IPS-18a (cell line): ENCODE measurements around the gene TCL1A.
"Not testable (repeated sequence)": the region's sequence is repeated elsewhere in the genome, so short reads cannot be mapped to it uniquely, and the experiment has no call there.

Source experiments
- H3K27ac ChIP-seq: one replicate; pipeline ENCODE4 v1.5.1; 2013; ENCODE audit warnings: low read length
- H3K27me3 ChIP-seq: one replicate; pipeline ENCODE4 v1.6.1; 2013; ENCODE audit warnings: mild to moderate bottlenecking, low read length; ENCODE audit not compliant: control insufficient read depth, insufficient read depth
- H3K36me3 ChIP-seq: one replicate; pipeline ENCODE4 v1.6.1; 2013; ENCODE audit warnings: low read depth, low read length; ENCODE audit not compliant: control insufficient read depth
- H3K4me1 ChIP-seq: one replicate; pipeline ENCODE4 v1.6.1; 2013; ENCODE audit warnings: low read depth, low read length; ENCODE audit not compliant: control insufficient read depth
- H3K4me3 ChIP-seq: one replicate; pipeline ENCODE4 v1.5.1; 2013; ENCODE audit warnings: low read length
- H3K9ac ChIP-seq: one replicate; pipeline ENCODE4 v1.6.1; 2013; ENCODE audit warnings: mild to moderate bottlenecking, low read length, moderate library complexity
- H3K9me3 ChIP-seq: one replicate; pipeline ENCODE4 v1.6.1; 2013; ENCODE audit warnings: low read depth, low read length; ENCODE audit not compliant: control insufficient read depth

Gene TCL1A

DNA sequence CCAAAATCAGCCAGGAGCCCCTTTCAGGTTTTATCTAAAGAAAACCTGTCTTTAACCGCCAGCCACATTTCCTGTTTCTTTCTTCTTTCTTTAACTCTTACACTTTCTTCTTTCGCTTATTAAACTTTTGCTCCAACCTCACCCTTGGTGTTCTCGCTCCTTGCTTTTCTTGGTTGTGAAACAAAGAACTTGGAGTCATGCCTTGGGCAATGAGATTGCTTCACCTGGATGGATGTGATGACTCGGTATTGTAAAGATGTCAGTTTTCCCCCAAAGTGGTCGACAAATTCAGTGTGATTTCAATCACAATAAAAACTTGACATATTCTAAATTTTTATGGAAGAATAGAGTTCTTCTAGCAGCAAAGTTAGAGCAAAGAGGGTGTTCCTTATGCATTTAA, 16.2 kb upstream of the TCL1A start:
- Histone ChIP-seq H3K9ac (no peak overlapping the region), H3K4me3 (no peak overlapping the region), H3K27ac (no peak overlapping the region), H3K9me3 (no peaks in the 10 kb centered on the region), H3K27me3 (no peaks in the 10 kb centered on the region), H3K36me3 (no peaks in the 10 kb centered on the region), H3K4me1 (peaks cover 7% of the 10 kb centered on the region)

- H3K4me3 ChIP-seq, H3K4me1 ChIP-seq, H3K36me3 ChIP-seq, H3K9ac ChIP-seq, H3K9me3 ChIP-seq, H3K27ac ChIP-seq, H3K27me3 ChIP-seq: not testable (repeated sequence)
These were observed 15.6 kb upstream of the TCL1A start for GRCh38 chr14:95729402-95730028.

GRCh38 chr14:95727056-95727700, 13.3 kb upstream of the TCL1A start:
- Histone ChIP-seq H3K9ac (no peak overlapping the region), H3K4me3 (no peak overlapping the region), H3K9me3 (no peaks in the 10 kb centered on the region), H3K36me3 (no peaks in the 10 kb centered on the region), H3K27me3 (no peaks in the 10 kb centered on the region), H3K27ac (no peak overlapping the region), H3K4me1 (peaks cover 7% of the 10 kb centered on the region)

DNA sequence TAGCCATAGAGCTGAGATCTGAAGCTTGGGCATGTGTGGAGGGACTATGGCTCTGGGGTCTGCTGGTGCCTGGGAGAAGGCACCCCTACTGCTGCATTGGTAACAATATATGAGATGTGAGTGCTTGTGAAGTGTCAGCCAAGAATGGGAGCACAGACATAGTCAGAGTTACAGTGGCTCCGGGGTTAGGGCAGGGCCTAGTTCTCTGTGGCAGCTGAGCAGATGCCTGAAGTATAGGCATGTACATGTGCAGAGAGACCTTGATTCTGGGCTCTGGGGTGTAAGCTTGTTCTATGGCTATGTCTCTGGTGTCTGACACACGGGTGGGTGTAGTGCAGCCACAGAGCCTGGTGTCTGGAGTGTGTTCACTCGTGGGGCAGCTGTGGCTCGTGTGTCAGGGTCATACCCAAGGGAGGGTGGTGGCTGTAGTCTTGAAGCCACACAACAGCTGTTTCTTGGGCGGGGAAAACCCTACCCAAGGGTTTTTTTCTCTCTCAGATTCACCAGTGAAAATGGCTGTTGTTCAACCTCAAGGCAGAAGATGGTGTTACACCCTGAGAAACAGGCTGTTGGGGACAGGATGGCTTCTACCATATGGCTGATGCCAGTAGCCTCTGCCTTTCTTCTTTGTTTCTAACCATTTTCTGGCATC, 11.9 kb upstream of the TCL1A start:
- Histone ChIP-seq H3K9ac (no peak overlapping the region), H3K27ac (no peak overlapping the region), H3K27me3 (no peaks in the 10 kb centered on the region), H3K36me3 (no peaks in the 10 kb centered on the region), H3K4me1 (no peaks in the 10 kb centered on the region), H3K4me3 (no peak overlapping the region), H3K9me3 (no peaks in the 10 kb centered on the region)

- Histone ChIP-seq H3K27ac (no peak overlapping the region), H3K4me3 (no peak overlapping the region), H3K36me3 (no peaks in the 10 kb centered on the region), H3K9me3 (no peaks in the 10 kb centered on the region), H3K9ac (no peak overlapping the region), H3K27me3 (no peaks in the 10 kb centered on the region), H3K4me1 (no peaks in the 10 kb centered on the region)
These were observed 8.7 kb upstream of the TCL1A start for GRCh38 chr14:95722525-95723190.

GRCh38 chr14:95712398-95712797, 1.5 kb downstream of the TCL1A start:
- H3K36me3 ChIP-seq = no peaks in the 10 kb centered on the region
- no peak overlapping the region for H3K4me3 ChIP-seq
- H3K9ac ChIP-seq = no peak overlapping the region
- H3K27ac ChIP-seq = no peak overlapping the region
- H3K4me1 ChIP-seq = peaks cover 8% of the 10 kb centered on the region
- H3K27me3 ChIP-seq = peaks cover 11% of the 10 kb centered on the region
- no peaks in the 10 kb centered on the region for H3K9me3 ChIP-seq

- H3K36me3 ChIP-seq = no peaks in the 10 kb centered on the region
These were observed 2.3 kb downstream of the TCL1A start for GRCh38 chr14:95711476-95712176.

GRCh38 chr14:95710106-95710505, 3.8 kb downstream of the TCL1A start:
- H3K9ac ChIP-seq = no peak overlapping the region
- peaks cover 15% of the 10 kb centered on the region for H3K27me3 ChIP-seq
- peaks cover 8% of the 10 kb centered on the region for H3K4me1 ChIP-seq
- H3K27ac ChIP-seq = no peak overlapping the region
- no peak overlapping the region for H3K4me3 ChIP-seq
- no peaks in the 10 kb centered on the region for H3K36me3 ChIP-seq
- H3K9me3 ChIP-seq = no peaks in the 10 kb centered on the region

More at GRCh38 chr14:95711476-95712176, 2.3 kb downstream of the TCL1A start:
- H3K4me3 ChIP-seq = no peak overlapping the region
- H3K4me1 ChIP-seq = peaks cover 8% of the 10 kb centered on the region
- no peaks in the 10 kb centered on the region for H3K9me3 ChIP-seq
- no peak overlapping the region for H3K27ac ChIP-seq
- peaks cover 13% of the 10 kb centered on the region for H3K27me3 ChIP-seq
- no peak overlapping the region for H3K9ac ChIP-seq

GRCh38 chr14:95707327-95707726, 6.6 kb downstream of the TCL1A start:
- H3K4me1 ChIP-seq = peaks cover 10% of the 10 kb centered on the region
- H3K4me3 ChIP-seq = no peak overlapping the region
- H3K27ac ChIP-seq = no peak overlapping the region
- H3K9ac ChIP-seq = no peak overlapping the region
- H3K9me3 ChIP-seq = no peaks in the 10 kb centered on the region
- peaks cover 42% of the 10 kb centered on the region for H3K27me3 ChIP-seq
- no peaks in the 10 kb centered on the region for H3K36me3 ChIP-seq

GRCh38 chr14:95705518-95705917, 8.4 kb downstream of the TCL1A start:
- no peak overlapping the region for H3K9ac ChIP-seq
- H3K36me3 ChIP-seq = no peaks in the 10 kb centered on the region
- peaks cover 59% of the 10 kb centered on the region for H3K27me3 ChIP-seq
- no peak overlapping the region for H3K27ac ChIP-seq
- peaks cover 21% of the 10 kb centered on the region for H3K4me1 ChIP-seq
- H3K9me3 ChIP-seq = no peaks in the 10 kb centered on the region
- no peak overlapping the region for H3K4me3 ChIP-seq

DNA sequence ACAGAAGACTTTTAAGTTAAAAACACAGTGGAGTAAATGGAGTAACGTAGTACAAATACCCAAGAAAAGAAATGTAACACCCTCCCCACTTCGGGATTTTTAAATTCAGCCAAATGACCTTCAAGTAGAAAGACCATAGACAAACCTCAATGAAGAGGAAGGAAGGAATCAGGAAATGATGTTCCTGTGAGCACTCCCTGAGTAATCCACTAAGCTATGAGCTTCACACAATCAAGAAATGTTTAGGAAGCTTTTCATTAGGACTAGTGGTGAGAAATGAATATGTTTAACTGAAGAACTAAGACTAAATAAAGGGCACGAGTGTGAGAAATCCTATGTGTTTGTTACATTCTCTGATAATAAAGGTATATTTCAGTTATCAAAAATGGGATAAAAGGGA, 10.1 kb downstream of the TCL1A start:
- Histone ChIP-seq H3K27ac (no peak overlapping the region), H3K4me1 (peaks cover 32% of the 10 kb centered on the region), H3K36me3 (no peaks in the 10 kb centered on the region), H3K9ac (no peak overlapping the region), H3K4me3 (no peak overlapping the region), H3K27me3 (peaks cover 68% of the 10 kb centered on the region), H3K9me3 (no peaks in the 10 kb centered on the region)
